Ishikawa (cell line): ENCODE measurements around the gene ALPL.

Experiments used
- EGR1 ChIP-seq: IDR thresholded peaks from 2 replicates; pipeline ENCODE4 v1.6.1; 2012
- EP300 ChIP-seq: IDR thresholded peaks from 2 replicates; pipeline ENCODE4 v1.6.1; 2012; ENCODE audit warnings: borderline replicate concordance
- NFIC ChIP-seq: IDR thresholded peaks from 2 replicates; pipeline ENCODE4 v1.6.1; 2012
- TCF12 ChIP-seq: IDR thresholded peaks from 2 replicates; pipeline ENCODE4 v1.6.1; 2012; ENCODE audit warnings: low read depth
- TEAD4 ChIP-seq: IDR thresholded peaks from 2 replicates; pipeline ENCODE4 v1.6.1; 2012
- TF ChIP-seq, protein P1 (sequence below): IDR thresholded peaks from 2 replicates; pipeline ENCODE4 v1.6.1; 2012
- TF ChIP-seq, protein P2 (sequence below): IDR thresholded peaks from 2 replicates; pipeline ENCODE4 v1.6.1; 2012; ENCODE audit warnings: low read depth, mild to moderate bottlenecking

DNA sequence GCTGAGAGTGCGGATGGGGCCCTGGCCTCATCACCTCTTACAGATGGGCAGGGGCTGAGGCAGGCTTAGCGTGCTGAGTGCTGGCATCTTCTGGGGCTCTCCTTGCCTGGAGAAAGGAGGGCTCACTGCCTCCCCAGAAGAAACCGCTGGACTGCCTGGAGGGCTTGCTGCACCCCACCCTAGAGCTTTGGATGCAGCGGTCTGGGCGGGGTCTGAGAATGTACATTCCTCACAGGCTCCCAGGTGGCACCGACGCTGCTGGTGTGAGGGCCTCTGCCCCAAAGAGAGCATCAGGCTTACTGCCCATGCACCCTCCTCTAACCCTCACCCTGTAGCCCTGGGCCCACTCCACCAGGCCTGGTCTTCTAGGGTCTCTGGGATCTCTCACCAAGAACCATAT, 108.8 kb downstream of the ALPL start:
- TF ChIP-seq, protein P1, sequence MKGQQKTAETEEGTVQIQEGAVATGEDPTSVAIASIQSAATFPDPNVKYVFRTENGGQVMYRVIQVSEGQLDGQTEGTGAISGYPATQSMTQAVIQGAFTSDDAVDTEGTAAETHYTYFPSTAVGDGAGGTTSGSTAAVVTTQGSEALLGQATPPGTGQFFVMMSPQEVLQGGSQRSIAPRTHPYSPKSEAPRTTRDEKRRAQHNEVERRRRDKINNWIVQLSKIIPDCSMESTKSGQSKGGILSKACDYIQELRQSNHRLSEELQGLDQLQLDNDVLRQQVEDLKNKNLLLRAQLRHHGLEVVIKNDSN = no peak
- TF ChIP-seq NFIC = no peak
- no peak for TF ChIP-seq TEAD4
- TF ChIP-seq EP300 = no peak
- TF ChIP-seq, protein P2, sequence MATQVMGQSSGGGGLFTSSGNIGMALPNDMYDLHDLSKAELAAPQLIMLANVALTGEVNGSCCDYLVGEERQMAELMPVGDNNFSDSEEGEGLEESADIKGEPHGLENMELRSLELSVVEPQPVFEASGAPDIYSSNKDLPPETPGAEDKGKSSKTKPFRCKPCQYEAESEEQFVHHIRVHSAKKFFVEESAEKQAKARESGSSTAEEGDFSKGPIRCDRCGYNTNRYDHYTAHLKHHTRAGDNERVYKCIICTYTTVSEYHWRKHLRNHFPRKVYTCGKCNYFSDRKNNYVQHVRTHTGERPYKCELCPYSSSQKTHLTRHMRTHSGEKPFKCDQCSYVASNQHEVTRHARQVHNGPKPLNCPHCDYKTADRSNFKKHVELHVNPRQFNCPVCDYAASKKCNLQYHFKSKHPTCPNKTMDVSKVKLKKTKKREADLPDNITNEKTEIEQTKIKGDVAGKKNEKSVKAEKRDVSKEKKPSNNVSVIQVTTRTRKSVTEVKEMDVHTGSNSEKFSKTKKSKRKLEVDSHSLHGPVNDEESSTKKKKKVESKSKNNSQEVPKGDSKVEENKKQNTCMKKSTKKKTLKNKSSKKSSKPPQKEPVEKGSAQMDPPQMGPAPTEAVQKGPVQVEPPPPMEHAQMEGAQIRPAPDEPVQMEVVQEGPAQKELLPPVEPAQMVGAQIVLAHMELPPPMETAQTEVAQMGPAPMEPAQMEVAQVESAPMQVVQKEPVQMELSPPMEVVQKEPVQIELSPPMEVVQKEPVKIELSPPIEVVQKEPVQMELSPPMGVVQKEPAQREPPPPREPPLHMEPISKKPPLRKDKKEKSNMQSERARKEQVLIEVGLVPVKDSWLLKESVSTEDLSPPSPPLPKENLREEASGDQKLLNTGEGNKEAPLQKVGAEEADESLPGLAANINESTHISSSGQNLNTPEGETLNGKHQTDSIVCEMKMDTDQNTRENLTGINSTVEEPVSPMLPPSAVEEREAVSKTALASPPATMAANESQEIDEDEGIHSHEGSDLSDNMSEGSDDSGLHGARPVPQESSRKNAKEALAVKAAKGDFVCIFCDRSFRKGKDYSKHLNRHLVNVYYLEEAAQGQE = no peak
- TF ChIP-seq EGR1 = no peak
- no peak for TF ChIP-seq TCF12
